NOMO-1 treated with dmso at 0.1 percent for 144 hours (cell line): ENCODE results near the gene C20orf141.

Experiments
- DNase-seq: peaks from one replicate; lab custom pipeline; 2025; ENCODE audit not compliant: unreplicated experiment; lab: John Stamatoyannopoulos, UW

Gene C20orf141

GRCh38 chr20:2846698-2847097 is 31.9 kb downstream of the C20orf141 start:
- DNase-seq = no peak

- DNase-seq = no peak
These were observed 33.0 kb downstream of the C20orf141 start for GRCh38 chr20:2847802-2848201.

- no peak for DNase-seq
These were observed 34.7 kb downstream of the C20orf141 start for GRCh38 chr20:2849529-2849928.

GRCh38 chr20:2851086-2851485 is 36.3 kb downstream of the C20orf141 start:
- no peak for DNase-seq

- no peak for DNase-seq
These were observed 43.8 kb downstream of the C20orf141 start for GRCh38 chr20:2858591-2858990.

GRCh38 chr20:2859330-2860121 is 44.7 kb downstream of the C20orf141 start:
- no peak for DNase-seq

- no peak for DNase-seq
These were observed 49.8 kb downstream of the C20orf141 start for GRCh38 chr20:2864626-2865025.

- DNase-seq = no peak
These were observed 50.3 kb downstream of the C20orf141 start for GRCh38 chr20:2865101-2865500.
